GM10847 (cell line): Measurements from ENCODE around the gene FPGS.

Experiments used
- POLR2A ChIP-seq: IDR thresholded peaks from 2 replicates; pipeline ENCODE4 v1.6.1; 2011; ENCODE audit not compliant: insufficient read length; ENCODE audit errors: extremely low read depth

Gene FPGS, protein sequence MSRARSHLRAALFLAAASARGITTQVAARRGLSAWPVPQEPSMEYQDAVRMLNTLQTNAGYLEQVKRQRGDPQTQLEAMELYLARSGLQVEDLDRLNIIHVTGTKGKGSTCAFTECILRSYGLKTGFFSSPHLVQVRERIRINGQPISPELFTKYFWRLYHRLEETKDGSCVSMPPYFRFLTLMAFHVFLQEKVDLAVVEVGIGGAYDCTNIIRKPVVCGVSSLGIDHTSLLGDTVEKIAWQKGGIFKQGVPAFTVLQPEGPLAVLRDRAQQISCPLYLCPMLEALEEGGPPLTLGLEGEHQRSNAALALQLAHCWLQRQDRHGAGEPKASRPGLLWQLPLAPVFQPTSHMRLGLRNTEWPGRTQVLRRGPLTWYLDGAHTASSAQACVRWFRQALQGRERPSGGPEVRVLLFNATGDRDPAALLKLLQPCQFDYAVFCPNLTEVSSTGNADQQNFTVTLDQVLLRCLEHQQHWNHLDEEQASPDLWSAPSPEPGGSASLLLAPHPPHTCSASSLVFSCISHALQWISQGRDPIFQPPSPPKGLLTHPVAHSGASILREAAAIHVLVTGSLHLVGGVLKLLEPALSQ

DNA sequence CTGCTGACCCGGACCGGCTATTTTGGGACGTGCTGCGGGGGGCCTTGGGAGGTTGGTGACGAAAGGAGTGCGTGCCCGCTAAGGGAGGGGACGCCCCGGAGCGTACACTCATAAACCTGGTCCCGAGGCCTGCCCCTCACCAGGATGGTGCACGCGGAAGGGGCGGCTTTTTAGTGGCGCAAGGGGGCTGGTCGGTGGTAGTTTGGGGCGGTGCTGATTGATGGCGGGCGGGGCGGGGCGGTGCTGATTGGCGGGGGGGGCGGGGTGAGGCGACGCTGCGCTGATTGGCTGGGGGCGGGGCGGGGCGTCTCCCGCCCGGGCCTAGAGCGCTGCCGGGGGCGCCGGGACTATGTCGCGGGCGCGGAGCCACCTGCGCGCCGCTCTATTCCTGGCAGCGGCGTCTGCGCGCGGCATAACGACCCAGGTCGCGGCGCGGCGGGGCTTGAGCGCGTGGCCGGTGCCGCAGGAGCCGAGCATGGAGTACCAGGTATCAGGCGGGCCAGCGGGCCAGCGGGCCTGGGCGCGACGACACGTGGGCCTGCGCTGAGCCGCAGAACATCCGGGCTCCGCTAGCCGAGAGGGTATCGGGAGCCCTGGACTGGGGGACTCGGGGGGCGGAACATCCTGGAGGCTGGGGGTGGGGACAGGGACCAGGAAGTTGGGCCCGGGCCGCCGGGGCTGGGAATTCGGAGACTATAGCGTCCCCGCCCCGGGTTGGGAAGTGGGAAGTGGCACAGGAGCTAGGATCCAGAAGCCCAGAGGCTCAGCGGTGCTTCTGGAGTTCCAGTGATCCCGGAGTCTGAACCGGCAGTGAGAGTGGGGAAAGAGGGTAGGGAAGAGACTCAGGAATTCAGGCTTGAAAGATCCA lies at the start of gene FPGS:
Gene FPGS (plus strand): TSS at position 307 of the 868 bp plus-strand sequence. CDS start 43 bp downstream, at position 350.
- peak; percentile 92 for TF ChIP-seq POLR2A

DNA sequence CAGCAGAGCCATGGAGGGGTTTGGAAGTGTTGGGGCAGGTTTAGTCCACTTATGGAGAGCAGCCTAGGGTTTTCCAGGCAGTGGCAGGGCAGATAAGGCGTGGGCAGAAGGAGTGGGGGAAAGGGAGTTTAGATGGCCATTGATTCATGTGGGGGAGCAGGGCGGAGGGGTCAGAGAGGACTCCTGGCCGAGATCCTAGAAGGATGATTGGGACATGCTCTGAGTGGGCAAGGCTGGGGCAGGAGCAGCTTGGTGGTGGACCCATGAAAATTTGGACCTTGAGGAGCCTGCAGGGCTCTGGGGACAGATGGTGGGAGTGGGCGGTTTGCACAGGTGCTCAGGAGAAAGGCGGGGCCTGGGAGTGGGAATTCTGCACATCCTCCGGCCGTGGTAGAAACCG lies 49.5 kb upstream of the FPGS start:
- no peak for TF ChIP-seq POLR2A

DNA sequence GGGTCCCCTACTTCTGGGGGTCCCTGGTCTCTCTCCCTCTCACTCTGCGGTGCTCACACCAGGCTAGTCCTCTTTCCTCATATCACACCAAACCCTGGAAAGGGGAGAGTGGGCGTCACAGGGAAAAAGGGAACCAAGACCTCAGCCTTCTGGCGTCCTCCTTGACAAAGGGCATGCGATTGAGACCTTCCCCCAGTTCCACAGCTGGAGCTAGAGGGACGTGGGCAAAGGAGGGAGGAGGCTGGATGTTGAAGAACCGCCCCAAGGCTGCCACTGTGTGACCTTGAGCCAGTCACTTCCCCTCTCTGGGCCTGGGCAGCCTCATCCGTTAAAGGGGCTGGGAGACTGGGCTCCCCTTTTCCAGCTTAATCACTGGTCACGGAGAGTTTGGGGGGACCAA lies 49.1 kb upstream of the FPGS start:
- no peak for TF ChIP-seq POLR2A

DNA sequence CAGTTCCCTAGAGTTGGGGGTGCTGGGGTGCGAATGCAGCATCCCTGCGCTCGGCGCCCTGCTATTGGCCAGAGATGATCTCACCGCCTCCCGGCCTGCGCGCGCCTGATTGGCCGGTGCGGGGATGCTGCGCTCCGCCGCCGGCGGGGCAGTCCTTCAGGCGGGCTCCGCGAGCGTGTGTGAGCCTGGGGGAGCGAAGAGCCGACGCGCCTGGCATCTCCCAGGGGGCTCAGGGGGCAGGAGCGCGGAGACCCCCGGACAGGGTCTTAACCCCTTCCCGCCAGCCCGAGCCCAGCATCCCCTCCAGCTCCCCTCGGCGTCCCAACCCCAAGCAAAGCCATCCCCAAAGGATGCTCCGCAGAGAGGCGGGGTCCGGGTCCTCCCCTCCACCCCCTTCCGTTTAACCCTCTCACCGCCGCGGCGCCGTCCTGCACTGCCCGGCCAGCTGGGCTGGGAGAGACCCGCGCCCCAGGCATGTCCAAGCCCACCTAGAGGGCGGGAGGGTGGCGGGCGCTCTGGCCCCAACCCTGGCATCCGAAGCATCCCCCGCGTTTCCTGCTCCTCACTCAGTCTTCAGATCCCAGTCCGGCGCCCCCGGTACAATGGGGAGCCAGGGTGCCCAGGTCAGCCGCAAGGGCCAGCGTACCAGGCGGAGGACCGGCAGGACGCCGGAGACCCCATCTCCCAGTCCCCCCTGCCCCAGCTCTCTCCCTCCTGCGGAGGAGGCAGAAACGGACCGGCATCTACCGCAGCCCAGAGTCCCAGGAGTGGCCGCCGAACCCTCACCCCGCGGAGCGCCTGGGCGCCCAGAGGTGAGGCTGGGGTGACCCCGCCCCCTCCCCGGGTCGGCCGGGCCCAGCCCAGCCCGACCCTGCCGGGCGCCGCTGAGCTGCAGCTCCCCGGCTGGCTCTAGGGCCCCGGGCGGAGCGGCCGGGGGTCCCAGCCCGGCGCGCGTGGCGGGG lies 48.3 kb upstream of the FPGS start:
- no peak for TF ChIP-seq POLR2A

DNA sequence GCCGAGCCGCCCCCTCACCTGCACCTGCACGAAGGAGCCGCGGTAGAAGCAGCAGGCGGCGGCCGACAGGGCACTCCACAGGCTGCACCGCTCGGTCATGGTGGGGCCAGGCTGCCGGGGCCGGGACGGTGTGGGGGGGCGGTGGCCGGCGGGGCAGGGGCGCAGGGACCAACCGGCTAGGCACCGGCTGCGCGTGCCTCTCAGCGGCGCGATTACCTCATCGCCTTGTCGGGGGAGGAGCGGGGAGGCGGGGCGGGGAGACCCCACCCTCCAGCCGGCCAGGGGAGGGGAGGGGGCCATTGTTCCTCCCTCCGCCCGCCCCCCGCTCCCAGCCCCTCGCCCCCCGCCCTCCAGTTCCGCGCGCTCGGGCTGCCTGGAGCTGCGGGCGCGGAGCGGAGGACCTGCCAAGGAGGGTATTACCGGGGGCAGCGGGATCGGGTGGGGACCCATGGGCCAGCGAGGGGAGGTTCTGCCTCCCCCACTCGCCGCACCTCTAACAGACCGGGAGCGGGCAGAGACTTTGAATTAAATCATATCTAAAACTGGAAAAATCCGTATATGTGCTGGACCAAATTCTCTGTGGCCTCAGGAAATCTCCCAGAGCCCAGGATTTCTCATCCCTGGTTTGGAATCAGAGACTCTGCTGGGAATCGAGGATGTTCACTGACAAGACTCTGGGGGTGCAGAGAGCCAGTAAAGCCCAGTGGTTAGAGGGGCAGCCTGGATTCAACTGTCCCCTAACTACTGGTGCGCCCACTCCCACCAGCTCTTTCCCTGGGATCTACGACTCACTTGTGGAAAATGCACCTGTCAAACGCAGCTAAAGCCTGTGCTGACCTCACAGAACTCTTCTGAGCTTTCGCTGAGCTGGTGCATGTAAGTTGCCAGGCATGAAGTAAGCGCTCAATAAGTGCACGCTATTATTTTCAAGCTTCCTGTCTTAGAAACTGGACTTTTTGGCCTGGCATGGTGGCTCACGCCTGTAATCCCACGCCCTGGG lies 47.3 kb upstream of the FPGS start:
- TF ChIP-seq POLR2A = no peak

DNA sequence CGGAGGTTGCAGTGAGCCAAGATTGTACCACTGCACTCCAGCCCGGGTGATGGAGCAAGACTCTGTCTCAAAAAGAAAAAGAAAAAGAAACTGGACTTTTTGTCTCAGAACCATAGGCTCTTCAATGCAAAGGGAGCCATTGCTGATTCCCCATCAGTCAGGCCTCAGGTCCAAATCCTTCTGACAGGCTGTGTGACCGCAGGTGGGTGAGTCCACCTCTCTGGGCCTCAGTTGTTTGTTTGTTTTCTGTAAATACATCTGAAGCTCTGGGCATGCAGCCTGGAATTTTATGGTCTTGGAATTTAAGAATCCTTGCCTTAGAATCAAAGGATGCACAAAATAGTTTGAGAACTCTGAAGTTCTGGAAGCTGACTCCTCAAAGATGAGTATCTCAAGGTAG lies 46.4 kb upstream of the FPGS start:
- no peak for TF ChIP-seq POLR2A

DNA sequence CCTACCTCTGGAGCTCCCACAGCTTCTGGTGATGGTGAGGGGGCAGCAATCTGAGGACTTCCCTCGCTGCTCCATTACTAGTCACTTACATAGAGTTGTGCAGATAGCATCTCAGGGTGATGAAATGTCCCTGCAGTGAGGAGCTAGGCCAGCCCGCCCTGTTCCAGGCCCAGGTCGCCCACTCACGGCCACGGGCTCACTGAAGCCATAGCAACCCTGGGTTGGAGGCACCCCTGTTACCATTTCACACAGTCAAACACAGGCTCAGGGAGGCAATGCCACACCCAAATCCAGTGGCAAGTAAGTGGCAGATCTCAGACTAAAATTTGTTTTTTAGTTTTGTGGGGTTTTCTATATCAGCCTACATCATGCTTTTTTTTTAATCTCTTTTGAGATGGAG lies 43.8 kb upstream of the FPGS start:
- no peak for TF ChIP-seq POLR2A

DNA sequence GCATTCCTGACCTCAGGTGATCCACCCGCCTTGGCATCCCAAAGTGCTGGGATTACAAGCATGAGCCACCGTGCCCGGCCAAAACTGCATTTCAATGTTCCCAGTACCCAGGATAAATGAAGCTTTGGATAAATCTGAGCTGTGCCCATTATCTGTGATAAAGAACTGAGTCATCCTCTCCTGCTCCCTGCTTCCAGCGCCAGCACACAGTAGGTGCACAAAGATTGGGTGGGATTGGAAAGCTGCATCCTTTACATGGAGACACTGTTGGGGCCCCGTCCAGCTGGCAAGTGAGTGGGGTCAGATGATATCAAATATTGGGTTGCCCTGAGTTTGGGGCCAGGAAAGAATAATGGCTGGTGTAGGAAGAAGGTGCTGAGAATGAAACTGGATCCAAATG lies 41.6 kb upstream of the FPGS start:
- no peak for TF ChIP-seq POLR2A

DNA sequence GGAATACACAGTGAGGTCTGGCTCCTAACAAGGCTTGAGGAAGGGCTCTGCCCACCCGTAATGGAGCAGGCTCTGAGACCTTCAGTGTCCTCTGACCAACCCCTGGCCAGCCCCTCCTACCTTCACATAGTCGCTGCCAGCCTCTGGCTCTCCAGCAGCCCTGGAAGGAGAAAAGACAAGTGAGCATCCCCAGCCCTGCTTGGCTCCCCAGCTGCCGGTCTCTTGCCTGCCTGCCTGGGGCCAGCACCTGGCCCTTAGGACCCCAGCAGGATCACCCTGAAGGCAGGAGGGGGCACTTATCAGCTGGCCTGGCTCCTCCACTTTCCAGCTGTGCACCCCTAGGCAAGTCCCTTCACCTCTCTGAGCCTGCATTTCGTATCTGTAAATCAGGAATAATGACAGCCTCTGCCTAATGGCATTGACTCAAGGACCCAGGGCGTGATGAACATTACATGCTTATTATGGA lies 41.2 kb upstream of the FPGS start:
- no peak for TF ChIP-seq POLR2A

DNA sequence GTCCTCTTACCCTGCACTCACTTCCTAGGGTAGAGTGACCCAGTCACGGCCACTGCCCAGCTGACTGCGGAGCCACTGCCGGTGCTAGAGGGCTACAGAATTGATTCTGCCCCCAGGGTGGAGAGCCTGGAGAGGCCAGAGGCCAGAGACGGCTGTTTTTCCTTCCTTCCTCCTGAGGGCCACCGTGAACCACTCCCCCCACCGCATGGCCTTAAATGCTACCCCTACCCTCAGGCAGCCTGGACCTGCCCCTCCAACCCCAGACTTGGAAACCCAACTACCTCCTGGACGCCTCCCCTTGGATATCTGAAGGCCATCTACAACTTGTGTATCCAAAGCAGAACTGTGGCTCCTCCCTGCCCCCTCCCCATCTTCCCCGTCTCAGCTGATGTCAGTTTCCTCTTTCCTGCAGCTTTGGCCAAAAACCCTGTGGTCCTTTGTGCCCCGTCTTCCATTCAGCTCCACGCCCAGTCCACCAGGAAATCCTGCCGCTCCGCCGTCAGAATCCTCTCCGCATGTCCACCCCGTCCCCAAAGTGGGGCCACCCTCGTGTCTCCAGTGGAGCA lies 40.5 kb upstream of the FPGS start:
- TF ChIP-seq POLR2A = no peak

DNA sequence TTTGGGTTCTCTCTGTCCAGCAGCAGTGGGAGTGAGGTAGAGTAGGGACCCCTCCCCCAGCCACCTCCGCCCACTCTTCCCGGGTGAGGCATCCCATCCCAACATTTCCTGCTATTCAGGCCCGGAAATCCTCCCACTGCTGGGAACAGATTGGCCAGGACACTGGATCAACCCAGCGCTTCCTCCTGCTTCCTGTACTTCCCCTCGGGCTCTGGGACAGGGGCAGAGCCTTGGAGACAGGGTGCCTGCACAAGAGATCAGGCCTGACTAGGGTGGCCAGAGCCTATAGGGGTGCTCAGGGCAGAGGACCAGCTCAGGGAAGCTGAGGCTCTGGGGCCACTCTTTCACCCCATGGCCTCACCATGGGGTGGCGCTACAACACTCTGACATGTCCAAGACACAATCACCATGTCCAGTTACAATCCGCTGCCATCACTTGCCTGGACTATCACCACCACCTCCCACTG lies 38.7 kb upstream of the FPGS start:
- no peak for TF ChIP-seq POLR2A

DNA sequence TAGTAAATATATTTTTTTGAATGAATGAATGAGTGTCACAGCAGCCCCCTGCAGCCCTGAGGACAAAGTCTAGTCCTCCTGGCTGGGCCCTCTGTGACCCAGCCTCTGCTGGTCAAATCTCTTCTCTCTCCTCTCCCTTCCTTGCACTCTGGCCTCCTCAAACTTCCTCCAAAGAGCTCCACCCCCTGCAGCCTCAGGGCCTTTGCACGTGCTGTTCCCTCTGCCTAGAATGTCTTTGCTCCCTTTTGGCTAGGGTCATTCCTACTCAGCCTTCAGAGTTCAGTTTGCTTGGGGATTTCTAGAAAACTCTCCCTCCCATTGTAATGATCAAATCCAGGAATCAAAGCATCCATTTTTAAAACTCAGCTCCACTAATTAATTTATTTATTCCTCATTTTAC lies 37.3 kb upstream of the FPGS start:
- TF ChIP-seq POLR2A = no peak

DNA sequence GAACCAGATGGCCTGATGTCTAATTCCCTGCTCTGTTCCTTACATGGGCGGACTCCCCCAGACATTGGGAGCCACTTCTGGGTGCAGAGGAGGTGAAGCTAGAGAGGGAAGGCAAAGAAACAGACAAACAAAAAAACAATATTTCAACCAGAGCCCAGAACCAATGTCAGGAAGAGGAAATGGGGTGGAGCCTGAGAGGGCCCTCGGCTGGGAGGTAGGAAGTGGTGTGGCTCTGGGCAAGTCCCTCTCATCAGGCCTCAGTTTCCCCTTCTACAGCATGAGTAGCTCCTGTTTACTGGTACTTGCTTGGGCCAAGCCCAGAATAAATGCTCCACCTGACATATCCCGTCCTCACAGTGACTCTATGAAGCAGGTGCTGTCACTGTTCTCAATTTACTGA lies 35.3 kb upstream of the FPGS start:
- no peak for TF ChIP-seq POLR2A
